ENCODE results near the gene SAFB2. TPM values are rescaled to one million over a fixed set of nuclear protein-coding genes. Genes with fewer than 3 reads are reported as not detected.

Gene SAFB2
- total RNA-seq, 1 donor from 2014 or later = 64.6 TPM

GRCh38 chr19:5635427-5635826 is 12.9 kb upstream of the SAFB2 start:
- DNase-seq (ENCODE audit: low spot score) = no peak

- DNase-seq (ENCODE audit: low spot score) = no peak
Observed at GRCh38 chr19:5632657-5633056, 10.1 kb upstream of the SAFB2 start.

- DNase-seq (ENCODE audit: low spot score) = no peak
Observed at GRCh38 chr19:5632241-5632612, 9.7 kb upstream of the SAFB2 start.

GRCh38 chr19:5631567-5632240 is 9.1 kb upstream of the SAFB2 start:
- DNase-seq (ENCODE audit: low spot score) = no peak

GRCh38 chr19:5628919-5629481 is 6.4 kb upstream of the SAFB2 start:
- no peak for DNase-seq (ENCODE audit: low spot score)

- no peak for DNase-seq (ENCODE audit: low spot score)
Observed at GRCh38 chr19:5628461-5628860, 5.9 kb upstream of the SAFB2 start.

- DNase-seq (ENCODE audit: low spot score) = no peak
Observed at GRCh38 chr19:5627395-5627904, 4.9 kb upstream of the SAFB2 start.

- no peak for DNase-seq (ENCODE audit: low spot score)
Observed at GRCh38 chr19:5625641-5626040, 3.1 kb upstream of the SAFB2 start.

GRCh38 chr19:5624741-5625278 is 2.2 kb upstream of the SAFB2 start:
- no peak for DNase-seq (ENCODE audit: low spot score)

- DNase-seq (ENCODE audit: low spot score) = no peak
Observed at GRCh38 chr19:5624018-5624663, 1.6 kb upstream of the SAFB2 start.

- DNase-seq (ENCODE audit: low spot score) = no peak
Observed at GRCh38 chr19:5623397-5624017, 931 bp upstream of the SAFB2 start.

- no peak for DNase-seq (ENCODE audit: low spot score)
Observed at GRCh38 chr19:5621945-5622464, 571 bp downstream of the SAFB2 start.

- DNase-seq (ENCODE audit: low spot score) = no peak
Observed at GRCh38 chr19:5621311-5621944, 1.1 kb downstream of the SAFB2 start.

- no peak for DNase-seq (ENCODE audit: low spot score)
Observed at GRCh38 chr19:5619946-5620345, 2.6 kb downstream of the SAFB2 start.

GRCh38 chr19:5618591-5618990 is 4.0 kb downstream of the SAFB2 start:
- DNase-seq (ENCODE audit: low spot score) = peak; percentile 37

GRCh38 chr19:5617080-5617479 is 5.5 kb downstream of the SAFB2 start:
- DNase-seq (ENCODE audit: low spot score) = no peak

GRCh38 chr19:5615756-5616327 is 6.7 kb downstream of the SAFB2 start:
- peak; percentile 76 for DNase-seq (ENCODE audit: low spot score)

GRCh38 chr19:5612891-5613865 is 9.4 kb downstream of the SAFB2 start:
- peak; percentile 20 for DNase-seq (ENCODE audit: low spot score)

- no peak for DNase-seq (ENCODE audit: low spot score)
Observed at GRCh38 chr19:5609881-5610448, 12.6 kb downstream of the SAFB2 start.
